Endothelial cell of umbilical vein (primary cell): Measurements from ENCODE around the gene KREMEN1. TPM values are rescaled to one million over a fixed set of nuclear protein-coding genes. Genes with fewer than 3 reads are reported as not detected.

Source experiments
- BruUV-seq: library from RNA; stranded (reverse); fragments of 400-500 nt; replicated peaks from 2 replicates; lab custom pipeline; 2021; lab: Mats Ljungman, UMichigan
- CTCF ChIA-PET: fragments of 300-600, 350-600 bp; sonication (Branson Sonifier 250); formaldehyde crosslinking; loops from one replicate; lab custom pipeline; 2021; ENCODE audit warnings: antibody characterized with exemption, inconsistent platforms; lab: Charles Lee
- POLR2A ChIA-PET: fragments of 300-600, 350-600 bp; sonication (Branson Sonifier 250); formaldehyde crosslinking; loops from one replicate; lab custom pipeline; 2021; ENCODE audit warnings: antibody characterized with exemption, inconsistent platforms; lab: Charles Lee
- DNase-seq: peaks from one replicate; pipeline ENCODE4 v3.0.0-alpha.2; 2011; ENCODE audit warnings: low read depth, low spot score
- FAIRE-seq: peaks from 2 replicates; lab custom pipeline; 2011; peaks lifted over from hg19 to GRCh38; lab: Jason Lieb, UNC
- H2AFZ ChIP-seq: 2 replicates; pipeline ENCODE4 v1.6.0; 2012; ENCODE audit warnings: low read depth, low read length, control low read depth, inconsistent platforms
- H3K27ac ChIP-seq: 2 replicates; pipeline ENCODE4 v1.5.1; 2011; ENCODE audit warnings: low read depth, mild to moderate bottlenecking, control low read depth, low read length, moderate library complexity; ENCODE audit not compliant: insufficient read depth
- H3K27me3 ChIP-seq, 2 experiments: 2 replicates each; pipeline versions ENCODE4 v1.6.0 to v1.6.1; 2011; ENCODE audit warnings: low read length in 2 of 2, mixed read lengths in 1 of 2; ENCODE audit not compliant: control insufficient read depth in 2 of 2, insufficient read depth in 2 of 2
- H3K36me3 ChIP-seq, 2 experiments: 2 replicates in 1 of 2; 3 replicates in 1 of 2; pipeline ENCODE4 v1.5.1; 2011; ENCODE audit warnings: low read length in 2 of 2, mild to moderate bottlenecking in 1 of 2, moderate library complexity in 1 of 2; ENCODE audit not compliant: control insufficient read depth in 2 of 2, insufficient read depth in 2 of 2; ENCODE audit errors: extremely low read depth in 1 of 2
- H3K4me1 ChIP-seq: 3 replicates; pipeline ENCODE4 v1.5.1; 2011; ENCODE audit warnings: mild to moderate bottlenecking, low read length; ENCODE audit not compliant: control insufficient read depth, insufficient read depth; ENCODE audit errors: extremely low read depth
- H3K4me2 ChIP-seq: 2 replicates; pipeline ENCODE4 v1.6.1; 2011; ENCODE audit warnings: low read length, control low read depth, mixed read lengths; ENCODE audit not compliant: insufficient read depth
- H3K4me3 ChIP-seq, 3 experiments: fragments of 200-600 bp in 1 of 3; sonication (generic), shearing (Covaris generic) in 1 of 3; replicated peaks in 1 of 3; 2 replicates each; pipeline ENCODE4 v1.5.1; 2011 to 2016; ENCODE audit warnings: control low read depth in 3 of 3, low read length in 3 of 3, mild to moderate bottlenecking in 2 of 3, inconsistent platforms in 1 of 3, low read depth in 1 of 3, moderate library complexity in 1 of 3; ENCODE audit not compliant: insufficient read depth in 1 of 3
- H3K79me2 ChIP-seq: 2 replicates; pipeline ENCODE4 v1.6.0; 2012; ENCODE audit warnings: low read length, inconsistent platforms; ENCODE audit not compliant: control insufficient read depth, insufficient read depth
- H3K9ac ChIP-seq: replicated peaks from 2 replicates; pipeline ENCODE3; 2011; ENCODE audit warnings: low read length, control low read depth; ENCODE audit not compliant: insufficient read depth; ENCODE audit errors: extremely low read depth
- H3K9me1 ChIP-seq: replicated peaks from 3 replicates; pipeline ENCODE4 v1.6.0; 2011; ENCODE audit warnings: mild to moderate bottlenecking, low read length; ENCODE audit not compliant: control insufficient read depth, insufficient read depth; ENCODE audit errors: extremely low read depth
- H3K9me3 ChIP-seq: replicated peaks from 2 replicates; pipeline ENCODE4 v1.5.1; 2012; ENCODE audit warnings: low read length, inconsistent platforms; ENCODE audit not compliant: control insufficient read depth, insufficient read depth
- H4K20me1 ChIP-seq: replicated peaks from 2 replicates; pipeline ENCODE3; 2011; ENCODE audit warnings: mild to moderate bottlenecking, low read length; ENCODE audit not compliant: control insufficient read depth, insufficient read depth; ENCODE audit errors: extremely low read depth
- EZH2 ChIP-seq: IDR thresholded peaks from 2 replicates; pipeline ENCODE4 v1.6.1; 2012; ENCODE audit warnings: borderline replicate concordance, low read depth, mild to moderate bottlenecking, moderate library complexity, low read length, inconsistent platforms; ENCODE audit not compliant: severe bottlenecking
- FOS ChIP-seq: IDR thresholded peaks from 2 replicates; pipeline ENCODE4 v1.6.1; 2011; ENCODE audit warnings: mild to moderate bottlenecking, low read length, moderate library complexity, borderline replicate concordance; ENCODE audit not compliant: insufficient read depth
- GATA2 ChIP-seq: IDR thresholded peaks from 2 replicates; pipeline ENCODE4 v1.7.0; 2011; ENCODE audit warnings: low read depth, mild to moderate bottlenecking, moderate library complexity, mixed read lengths, low read length; ENCODE audit not compliant: insufficient read length, insufficient read depth
- JUN ChIP-seq: IDR thresholded peaks from 2 replicates; pipeline ENCODE4 v1.6.1; 2011; ENCODE audit warnings: borderline replicate concordance, low read depth; ENCODE audit not compliant: insufficient read length, insufficient read depth
- MAX ChIP-seq: IDR thresholded peaks from 2 replicates; pipeline ENCODE4 v1.6.1; 2011; ENCODE audit not compliant: insufficient read depth, insufficient read length
- MYC ChIP-seq: IDR thresholded peaks from one replicate; pipeline ENCODE4 v1.6.1; 2011; ENCODE audit warnings: mild to moderate bottlenecking, low read depth, low read length
- POLR2A ChIP-seq: IDR thresholded peaks from 2 replicates; pipeline ENCODE4 v1.6.1; 2012; ENCODE audit warnings: low read depth, mild to moderate bottlenecking, control low read depth, low read length
- POLR2AphosphoS5 ChIP-seq: IDR thresholded peaks from 2 replicates; pipeline ENCODE4 v1.6.1; 2012; ENCODE audit warnings: low read depth, mild to moderate bottlenecking, control low read depth, low read length, moderate library complexity; ENCODE audit not compliant: insufficient read depth
- dilution Hi-C: fragments of 300-500 bp; cut with MboI; formaldehyde crosslinking; loops from one replicate; pipeline ENCODE4 v1.15.0; 2019; ENCODE audit warnings: low sequenced_read_pairs; ENCODE audit not compliant: extremely low pct_ligation_motif_present
- intact Hi-C: fragments of 100-400 bp; cut with micrococcal nuclease; formaldehyde crosslinking; loops from one replicate; pipeline ENCODE4 v1.10.0; 2022
- polyA plus RNA-seq, 4 experiments: library from polyadenylated mRNA; depleted of rRNA in 3 of 4; stranded (reverse) in 3 of 4; unstranded in 1 of 4; fragments of >200 nt; gene quantifications; 2 replicates each; pipeline versions ENCODE4 v1.2.1 to v1.2.3, GENCODE V29; 2011 to 2012; ENCODE audit warnings: missing spikeins in 1 of 4
- total RNA-seq: library from RNA; stranded (reverse); gene quantifications from 2 replicates; pipeline ENCODE4 v1.2.3, GENCODE V29; 2021
- TF ChIP-seq, protein P1 (sequence below), 2 donors: IDR thresholded peaks; 1 replicate in 1 of 2; 2 replicates in 1 of 2; pipeline ENCODE4 v1.5.1; 2011; ENCODE audit warnings: low read length in 2 of 2, mild to moderate bottlenecking in 2 of 2, moderate library complexity in 2 of 2, control low read depth in 1 of 2, inconsistent platforms in 1 of 2, low read depth in 1 of 2; ENCODE audit not compliant: insufficient read depth in 1 of 2; ENCODE audit errors: extremely low read depth in 1 of 2

The KREMEN1 gene
- total and polyA plus RNA-seq, 2 donors (not counting 3 experiments of a cell fraction or from before 2014, with no cell fraction given): 0.58 to 1.1 TPM

GRCh38 chr22:29199702-29200400, 127.0 kb downstream of the KREMEN1 start:
- Histone ChIP-seq H3K9me3 (no peaks in the 10 kb centered on the region), H3K4me1 (peaks cover 7% of the 10 kb centered on the region), H3K36me3 (no peaks in the 10 kb centered on the region), H3K9me1 (no peaks in the 10 kb centered on the region), H2AFZ (no peak overlapping the region), H3K27me3 (no peaks in the 10 kb centered on the region), H3K9ac (no peak overlapping the region), H4K20me1 (no peaks in the 10 kb centered on the region), H3K4me3 (no peak overlapping the region), H3K79me2 (no peaks in the 10 kb centered on the region), H3K27ac (no peak overlapping the region), H3K4me2 (no peak overlapping the region)
- ChIA-PET CTCF (interaction anchor here (1.4 to 2.2 kb wide), 2 partner anchors 10 to 19 kb away, joined by 3 to 4 read pairs; no protein-coding TSS in a partner anchor), POLR2A (no interaction called here)
- TF ChIP-seq FOS: no peak
- FAIRE-seq (no peak), DNase-seq (no peak)
- intact Hi-C loops (no loop called here), dilution Hi-C loops (no loop called here)
- BruUV-seq: no TSS peak

DNA sequence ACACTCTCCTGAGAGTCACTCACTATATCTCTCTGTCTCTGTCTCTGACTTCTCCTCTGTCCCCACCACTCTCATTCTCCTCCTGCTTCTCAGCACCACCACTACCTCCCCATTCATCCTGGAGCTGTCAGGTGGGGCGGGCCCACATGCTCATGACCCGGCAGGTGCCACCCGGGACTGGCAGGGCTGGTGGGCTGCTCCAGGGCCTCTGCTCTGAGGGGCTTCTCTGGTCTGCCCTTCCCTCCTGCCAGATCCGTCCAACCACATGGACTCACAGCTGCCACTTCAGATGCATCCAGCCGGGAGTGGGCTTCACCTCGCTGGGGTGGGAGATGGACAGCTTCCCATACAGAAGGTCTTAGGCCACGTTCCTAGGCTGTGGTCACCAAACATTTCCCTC, 128.1 kb downstream of the KREMEN1 start:
- Histone ChIP-seq H3K79me2 (no peaks in the 10 kb centered on the region), H3K4me3 (no peak overlapping the region), H4K20me1 (no peaks in the 10 kb centered on the region), H3K36me3 (no peaks in the 10 kb centered on the region), H3K4me2 (no peak overlapping the region), H2AFZ (no peak overlapping the region), H3K27ac (no peak overlapping the region), H3K9me3 (no peaks in the 10 kb centered on the region), H3K27me3 (no peaks in the 10 kb centered on the region), H3K9ac (no peak overlapping the region), H3K4me1 (peaks cover 7% of the 10 kb centered on the region), H3K9me1 (no peaks in the 10 kb centered on the region)
- dilution Hi-C loops: no loop called here
- FAIRE-seq (no peak), DNase-seq (no peak)
- intact Hi-C loops: no loop called here
- no TSS peak for BruUV-seq
- TF ChIP-seq EZH2 (no peak), JUN (no peak), GATA2 (no peak), POLR2A (no peak), MAX (no peak), MYC (no peak), FOS (no peak), POLR2AphosphoS5 (no peak)
- TF ChIP-seq, protein P1, sequence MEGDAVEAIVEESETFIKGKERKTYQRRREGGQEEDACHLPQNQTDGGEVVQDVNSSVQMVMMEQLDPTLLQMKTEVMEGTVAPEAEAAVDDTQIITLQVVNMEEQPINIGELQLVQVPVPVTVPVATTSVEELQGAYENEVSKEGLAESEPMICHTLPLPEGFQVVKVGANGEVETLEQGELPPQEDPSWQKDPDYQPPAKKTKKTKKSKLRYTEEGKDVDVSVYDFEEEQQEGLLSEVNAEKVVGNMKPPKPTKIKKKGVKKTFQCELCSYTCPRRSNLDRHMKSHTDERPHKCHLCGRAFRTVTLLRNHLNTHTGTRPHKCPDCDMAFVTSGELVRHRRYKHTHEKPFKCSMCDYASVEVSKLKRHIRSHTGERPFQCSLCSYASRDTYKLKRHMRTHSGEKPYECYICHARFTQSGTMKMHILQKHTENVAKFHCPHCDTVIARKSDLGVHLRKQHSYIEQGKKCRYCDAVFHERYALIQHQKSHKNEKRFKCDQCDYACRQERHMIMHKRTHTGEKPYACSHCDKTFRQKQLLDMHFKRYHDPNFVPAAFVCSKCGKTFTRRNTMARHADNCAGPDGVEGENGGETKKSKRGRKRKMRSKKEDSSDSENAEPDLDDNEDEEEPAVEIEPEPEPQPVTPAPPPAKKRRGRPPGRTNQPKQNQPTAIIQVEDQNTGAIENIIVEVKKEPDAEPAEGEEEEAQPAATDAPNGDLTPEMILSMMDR (IDR thresholded peaks at IDR 0.05; ENCODE audit: extremely low read depth in 1 of 2, insufficient read depth in 1 of 2, low read depth in 1 of 2, low read length in 2 of 2): no peak
- POLR2A ChIA-PET: no interaction called here
- CTCF ChIA-PET: interaction anchor here (0.6 to 2.4 kb wide), 5 partner anchors 9 to 45 kb away, joined by 3 to 15 read pairs (median 5); no protein-coding TSS in a partner anchor
